Liver (tissue), 9 donors: Measurements from ENCODE around the gene BMPER. TPM values are rescaled to one million over a fixed set of nuclear protein-coding genes. Genes with fewer than 3 reads are reported as not detected.

ENCODE experiments used
- DNase-seq: peaks from one replicate; pipeline ENCODE4 v3.0.0-alpha.2; 2017; ENCODE audit warnings: low spot score
- H3K27ac ChIP-seq, 2 donors: one replicate each; pipeline ENCODE4 v1.7.0; 2013; ENCODE audit warnings: inconsistent platforms in 2 of 2, low read length in 2 of 2, control low read depth in 1 of 2, low read depth in 1 of 2, mild to moderate bottlenecking in 1 of 2
- H3K27me3 ChIP-seq, 4 donors: one replicate each; pipeline versions ENCODE4 v1.6.1 to v1.7.0; 2013; ENCODE audit warnings: low read length in 3 of 4, inconsistent platforms in 1 of 4, mild to moderate bottlenecking in 1 of 4, moderate library complexity in 1 of 4; ENCODE audit not compliant: control insufficient read depth in 4 of 4, insufficient read depth in 4 of 4
- H3K36me3 ChIP-seq, 4 donors: one replicate each; pipeline versions ENCODE4 v1.6.1 to v1.7.0; 2013; ENCODE audit warnings: low read length in 3 of 4, mild to moderate bottlenecking in 3 of 4, low read depth in 1 of 4, moderate library complexity in 1 of 4; ENCODE audit not compliant: control insufficient read depth in 4 of 4, insufficient read depth in 3 of 4
- H3K4me1 ChIP-seq, 4 donors: one replicate each; pipeline versions ENCODE4 v1.6.1 to v1.7.0; 2013; ENCODE audit warnings: low read length in 3 of 4, mild to moderate bottlenecking in 3 of 4, moderate library complexity in 1 of 4; ENCODE audit not compliant: control insufficient read depth in 4 of 4, insufficient read depth in 4 of 4
- H3K4me3 ChIP-seq, 3 donors: one replicate each; pipeline versions ENCODE4 v1.6.1 to v1.7.0; 2013; ENCODE audit warnings: low read length in 3 of 3, control low read depth in 1 of 3, low read depth in 1 of 3, mild to moderate bottlenecking in 1 of 3
- H3K9ac ChIP-seq, 2 donors: one replicate each; pipeline ENCODE4 v1.7.0; 2013; ENCODE audit warnings: low read length in 2 of 2, mild to moderate bottlenecking in 2 of 2, moderate library complexity in 2 of 2, control low read depth in 1 of 2, low read depth in 1 of 2
- H3K9me3 ChIP-seq, 4 donors: one replicate each; pipeline versions ENCODE4 v1.6.1 to v1.7.0; 2013; ENCODE audit warnings: low read length in 3 of 4; ENCODE audit not compliant: control insufficient read depth in 4 of 4
- EGR1 ChIP-seq, 2 donors: IDR thresholded peaks; 2 replicates each; pipeline ENCODE4 v1.6.1; 2016 to 2018; ENCODE audit warnings: antibody characterized with exemption in 2 of 2, low read depth in 2 of 2
- FOXA1 ChIP-seq: IDR thresholded peaks from 2 replicates; pipeline ENCODE4 v1.6.1; 2016; ENCODE audit warnings: antibody characterized with exemption
- FOXA2 ChIP-seq: IDR thresholded peaks from 2 replicates; pipeline ENCODE4 v1.6.1; 2016; ENCODE audit warnings: antibody characterized with exemption
- GABPA ChIP-seq, 2 donors: IDR thresholded peaks in 1 of 2; conservative IDR thresholded peaks in 1 of 2; 2 replicates each; pipeline ENCODE4 v1.6.1; 2016; ENCODE audit warnings: antibody characterized with exemption in 2 of 2, mild to moderate bottlenecking in 1 of 2, moderate library complexity in 1 of 2
- HNF4G ChIP-seq: IDR thresholded peaks from 2 replicates; pipeline ENCODE4 v1.6.1; 2016; ENCODE audit warnings: antibody characterized with exemption
- RXRA ChIP-seq, 2 donors: IDR thresholded peaks; 2 replicates each; pipeline ENCODE4 v1.6.1; 2017 to 2018; ENCODE audit warnings: antibody characterized with exemption in 2 of 2, mild to moderate bottlenecking in 1 of 2
- SP1 ChIP-seq: IDR thresholded peaks from 2 replicates; pipeline ENCODE4 v1.6.1; 2018; ENCODE audit warnings: antibody characterized with exemption, mild to moderate bottlenecking
- TAF1 ChIP-seq: conservative IDR thresholded peaks from 2 replicates; pipeline ENCODE4 v1.6.1; 2016; ENCODE audit warnings: antibody characterized with exemption, mild to moderate bottlenecking
- YY1 ChIP-seq: IDR thresholded peaks from 2 replicates; pipeline ENCODE4 v1.6.1; 2016; ENCODE audit warnings: antibody characterized with exemption, mild to moderate bottlenecking
- WGBS: extraction: QIAGEN DNeasy Blood & Tissue Kit; methylation state at CpG from one replicate; pipeline ENCODE4 v1.1.7; 2013; 5-methylcytosine and 5-hydroxymethylcytosine counted together
- polyA plus RNA-seq, 2 donors: library from polyadenylated mRNA; stranded (reverse) in 1 of 2; unstranded in 1 of 2; fragments of 200-250 nt in 1 of 2; fragments of >200 nt in 1 of 2; fragmentation: Nextera tagmentation in 1 of 2; extraction: Ambion mirVana in 1 of 2; gene quantifications; one replicate each; pipeline versions ENCODE4 v1.2.1 to v1.2.3, GENCODE V29; 2013 to 2015
- total RNA-seq, 2 donors: library from RNA; depleted of rRNA; stranded (reverse); fragments of >200 nt; gene quantifications; one replicate each; pipeline ENCODE4 v1.2.3, GENCODE V29; 2014
- TF ChIP-seq, protein P1 (sequence below): IDR thresholded peaks from 2 replicates; pipeline ENCODE4 v1.6.1; 2016; ENCODE audit warnings: antibody characterized with exemption, mild to moderate bottlenecking
- TF ChIP-seq, protein P2 (sequence below): IDR thresholded peaks from 2 replicates; pipeline ENCODE4 v1.6.1; 2016; ENCODE audit warnings: antibody characterized with exemption
- TF ChIP-seq, protein P3 (sequence below): fragments of 150-350 bp; IDR thresholded peaks from 2 replicates; pipeline ENCODE4 v1.5.1; 2017; ENCODE audit warnings: improper control_type of control experiment, low read depth, low read length; ENCODE audit not compliant: missing input control
- donor health status: healthy.
- donor health status: healthy.
- donor health status: healthy.
- donor health status: healthy.
- donor health status: healthy.

The BMPER gene
- total and polyA plus RNA-seq, 4 donors: 4.0 to 8.5 (median 6.2) TPM

DNA sequence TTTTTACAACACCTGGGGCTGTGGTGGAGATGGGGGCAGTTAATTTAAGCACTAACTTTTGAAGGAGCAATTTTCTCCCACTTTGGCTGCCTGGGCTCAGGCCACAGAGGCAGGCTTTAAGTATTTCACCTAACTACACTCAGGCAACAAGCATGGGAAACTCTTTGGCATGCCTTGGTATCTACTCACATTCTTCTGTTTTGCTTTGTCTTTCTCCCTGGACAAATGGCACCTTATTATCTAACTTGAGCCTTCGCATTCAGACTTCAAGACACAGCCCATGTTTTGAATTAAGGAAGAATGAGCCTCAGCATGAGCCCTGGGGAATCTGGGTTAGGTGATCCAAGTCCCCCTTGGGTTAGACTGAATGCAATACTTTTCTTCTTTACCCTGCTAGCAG, 31.8 kb upstream of the BMPER start:
- WGBS: 92% methylated on average over 1 of the region's 1 CpG
- Histone ChIP-seq H3K27ac (no peak overlapping the region), H3K4me1 (no peaks in the 10 kb centered on the region), H3K4me3 (no peak overlapping the region), H3K27me3 (no peaks in the 10 kb centered on the region), H3K36me3 (no peaks in the 10 kb centered on the region), H3K9ac (no peak overlapping the region), H3K9me3 (no peaks in the 10 kb centered on the region)
- TF ChIP-seq HNF4G: no peak
- TF ChIP-seq, protein P1, sequence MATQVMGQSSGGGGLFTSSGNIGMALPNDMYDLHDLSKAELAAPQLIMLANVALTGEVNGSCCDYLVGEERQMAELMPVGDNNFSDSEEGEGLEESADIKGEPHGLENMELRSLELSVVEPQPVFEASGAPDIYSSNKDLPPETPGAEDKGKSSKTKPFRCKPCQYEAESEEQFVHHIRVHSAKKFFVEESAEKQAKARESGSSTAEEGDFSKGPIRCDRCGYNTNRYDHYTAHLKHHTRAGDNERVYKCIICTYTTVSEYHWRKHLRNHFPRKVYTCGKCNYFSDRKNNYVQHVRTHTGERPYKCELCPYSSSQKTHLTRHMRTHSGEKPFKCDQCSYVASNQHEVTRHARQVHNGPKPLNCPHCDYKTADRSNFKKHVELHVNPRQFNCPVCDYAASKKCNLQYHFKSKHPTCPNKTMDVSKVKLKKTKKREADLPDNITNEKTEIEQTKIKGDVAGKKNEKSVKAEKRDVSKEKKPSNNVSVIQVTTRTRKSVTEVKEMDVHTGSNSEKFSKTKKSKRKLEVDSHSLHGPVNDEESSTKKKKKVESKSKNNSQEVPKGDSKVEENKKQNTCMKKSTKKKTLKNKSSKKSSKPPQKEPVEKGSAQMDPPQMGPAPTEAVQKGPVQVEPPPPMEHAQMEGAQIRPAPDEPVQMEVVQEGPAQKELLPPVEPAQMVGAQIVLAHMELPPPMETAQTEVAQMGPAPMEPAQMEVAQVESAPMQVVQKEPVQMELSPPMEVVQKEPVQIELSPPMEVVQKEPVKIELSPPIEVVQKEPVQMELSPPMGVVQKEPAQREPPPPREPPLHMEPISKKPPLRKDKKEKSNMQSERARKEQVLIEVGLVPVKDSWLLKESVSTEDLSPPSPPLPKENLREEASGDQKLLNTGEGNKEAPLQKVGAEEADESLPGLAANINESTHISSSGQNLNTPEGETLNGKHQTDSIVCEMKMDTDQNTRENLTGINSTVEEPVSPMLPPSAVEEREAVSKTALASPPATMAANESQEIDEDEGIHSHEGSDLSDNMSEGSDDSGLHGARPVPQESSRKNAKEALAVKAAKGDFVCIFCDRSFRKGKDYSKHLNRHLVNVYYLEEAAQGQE: no peak
- TF ChIP-seq, protein P2, sequence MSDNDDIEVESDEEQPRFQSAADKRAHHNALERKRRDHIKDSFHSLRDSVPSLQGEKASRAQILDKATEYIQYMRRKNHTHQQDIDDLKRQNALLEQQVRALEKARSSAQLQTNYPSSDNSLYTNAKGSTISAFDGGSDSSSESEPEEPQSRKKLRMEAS: no peak
- TF ChIP-seq FOXA1: no peak
- TF ChIP-seq YY1: no peak
- no peak for TF ChIP-seq TAF1
- no peak for TF ChIP-seq GABPA (IDR thresholded peaks at IDR 0.05 in 1 of 2, conservative IDR thresholded peaks at IDR 0.05 in 1 of 2)
- no peak for TF ChIP-seq FOXA2
- TF ChIP-seq, protein P3, sequence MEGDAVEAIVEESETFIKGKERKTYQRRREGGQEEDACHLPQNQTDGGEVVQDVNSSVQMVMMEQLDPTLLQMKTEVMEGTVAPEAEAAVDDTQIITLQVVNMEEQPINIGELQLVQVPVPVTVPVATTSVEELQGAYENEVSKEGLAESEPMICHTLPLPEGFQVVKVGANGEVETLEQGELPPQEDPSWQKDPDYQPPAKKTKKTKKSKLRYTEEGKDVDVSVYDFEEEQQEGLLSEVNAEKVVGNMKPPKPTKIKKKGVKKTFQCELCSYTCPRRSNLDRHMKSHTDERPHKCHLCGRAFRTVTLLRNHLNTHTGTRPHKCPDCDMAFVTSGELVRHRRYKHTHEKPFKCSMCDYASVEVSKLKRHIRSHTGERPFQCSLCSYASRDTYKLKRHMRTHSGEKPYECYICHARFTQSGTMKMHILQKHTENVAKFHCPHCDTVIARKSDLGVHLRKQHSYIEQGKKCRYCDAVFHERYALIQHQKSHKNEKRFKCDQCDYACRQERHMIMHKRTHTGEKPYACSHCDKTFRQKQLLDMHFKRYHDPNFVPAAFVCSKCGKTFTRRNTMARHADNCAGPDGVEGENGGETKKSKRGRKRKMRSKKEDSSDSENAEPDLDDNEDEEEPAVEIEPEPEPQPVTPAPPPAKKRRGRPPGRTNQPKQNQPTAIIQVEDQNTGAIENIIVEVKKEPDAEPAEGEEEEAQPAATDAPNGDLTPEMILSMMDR: no peak
- DNase-seq: no peak

DNA sequence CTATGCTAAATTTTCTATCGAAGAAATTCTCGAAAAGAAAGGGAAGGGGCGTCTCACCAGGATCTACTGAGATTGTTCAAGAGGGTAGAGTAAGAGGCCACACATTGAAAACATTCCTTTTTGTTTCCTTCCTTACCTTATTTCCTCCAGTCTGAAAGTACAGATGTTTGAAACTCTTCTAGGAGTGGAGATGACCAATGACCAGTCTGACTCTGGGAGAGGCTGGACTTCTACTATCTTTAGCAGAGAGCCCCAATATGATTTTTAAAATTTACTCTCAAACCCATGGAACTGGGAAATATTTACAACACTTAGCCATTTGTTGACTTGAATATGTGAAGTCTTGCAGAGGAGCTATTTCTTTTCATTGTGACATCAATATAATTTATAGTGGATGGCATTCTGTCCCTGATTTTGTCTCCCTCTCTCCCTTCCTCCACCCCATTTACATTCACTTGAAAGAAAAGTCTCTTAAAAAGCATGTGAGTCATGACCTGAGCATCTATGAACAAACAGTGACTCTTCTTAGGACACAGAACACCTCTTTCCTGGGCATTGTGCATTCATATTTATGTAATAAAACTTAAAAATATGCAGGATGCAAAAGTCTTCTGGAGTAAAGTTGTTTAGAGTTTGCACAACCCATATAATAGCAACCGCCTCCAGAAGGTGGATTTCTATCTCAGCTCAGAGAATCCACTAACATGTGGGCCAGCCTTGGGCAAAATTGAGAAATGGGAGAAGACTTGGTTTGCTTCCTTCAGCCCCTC, 31.2 kb upstream of the BMPER start:
- WGBS: 67% methylated on average over 4 of the region's 4 CpGs
- DNase-seq: no peak
- Histone ChIP-seq H3K27me3 (no peaks in the 10 kb centered on the region), H3K9me3 (no peaks in the 10 kb centered on the region), H3K36me3 (no peaks in the 10 kb centered on the region), H3K4me3 (no peak overlapping the region), H3K27ac (no peak overlapping the region), H3K9ac (no peak overlapping the region), H3K4me1 (no peaks in the 10 kb centered on the region)
- TF ChIP-seq SP1 (no peak), EGR1 (IDR thresholded peaks at IDR 0.05; ENCODE audit: low read depth in 2 of 2) (no peak), GABPA (IDR thresholded peaks at IDR 0.05 in 1 of 2, conservative IDR thresholded peaks at IDR 0.05 in 1 of 2) (no peak)

DNA sequence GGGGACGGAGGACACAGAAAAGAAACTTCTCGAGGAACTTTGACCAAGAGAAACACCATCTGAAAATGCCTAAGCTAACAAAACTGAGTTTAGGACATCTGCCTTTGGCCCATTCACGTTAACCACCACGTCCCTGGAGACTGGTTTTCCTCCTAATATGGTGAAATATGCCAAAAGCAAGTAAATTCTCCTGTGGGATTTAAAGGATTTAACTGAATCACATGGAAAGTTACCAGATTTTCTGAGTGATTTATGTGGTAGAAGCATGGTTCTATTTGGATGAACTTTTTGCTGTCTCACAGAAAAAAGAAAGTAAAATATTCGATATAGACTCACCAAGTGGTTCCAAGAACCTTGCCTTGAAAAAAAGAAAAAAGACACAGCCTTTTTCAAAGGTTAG, 30.4 kb upstream of the BMPER start:
- TF ChIP-seq RXRA (IDR thresholded peaks at IDR 0.05): no peak
- no peak for TF ChIP-seq FOXA1
- Histone ChIP-seq H3K27me3 (no peaks in the 10 kb centered on the region), H3K4me3 (no peak overlapping the region), H3K9me3 (no peaks in the 10 kb centered on the region), H3K9ac (no peak overlapping the region), H3K36me3 (no peaks in the 10 kb centered on the region), H3K27ac (no peak overlapping the region), H3K4me1 (no peaks in the 10 kb centered on the region)
- 70% methylated on average over 5 of the region's 5 CpGs for WGBS
- no peak for DNase-seq
